GM19397 (cell line): ENCODE results near the gene WDR86.

ENCODE experiments used
- ATAC-seq: cut with Tn5 transposase; IDR thresholded peaks from one replicate; pipeline ENCODE4 v1.9.1; 2021; ENCODE audit warnings: mild to moderate bottlenecking, moderate library complexity; ENCODE audit not compliant: unreplicated experiment

The WDR86 gene

GRCh38 chr7:151409667-151410404, at the start of gene WDR86:
TSS of gene WDR86 (minus strand) at chr7:151410038. CDS start at chr7:151409589, 449 bp downstream.
- ATAC-seq: no peak

- no peak for ATAC-seq
These were observed 47.7 kb upstream of the WDR86 start for GRCh38 chr7:151457534-151457933.

- no peak for ATAC-seq
These were observed 46.9 kb upstream of the WDR86 start for GRCh38 chr7:151456782-151457181.

- no peak for ATAC-seq
These were observed 46.4 kb upstream of the WDR86 start for GRCh38 chr7:151456276-151456675.

GRCh38 chr7:151455690-151456089, 45.9 kb upstream of the WDR86 start:
- no peak for ATAC-seq

- no peak for ATAC-seq
These were observed 45.2 kb upstream of the WDR86 start for GRCh38 chr7:151454932-151455530.

GRCh38 chr7:151454305-151454704, 44.5 kb upstream of the WDR86 start:
- ATAC-seq: no peak

GRCh38 chr7:151453326-151453791, 43.5 kb upstream of the WDR86 start:
- no peak for ATAC-seq

- no peak for ATAC-seq
These were observed 43.0 kb upstream of the WDR86 start for GRCh38 chr7:151452680-151453325.

- no peak for ATAC-seq
These were observed 42.1 kb upstream of the WDR86 start for GRCh38 chr7:151451626-151452571.

GRCh38 chr7:151451156-151451555, 41.3 kb upstream of the WDR86 start:
- ATAC-seq: no peak

GRCh38 chr7:151449990-151450389, 40.2 kb upstream of the WDR86 start:
- no peak for ATAC-seq

GRCh38 chr7:151448261-151449252, 38.7 kb upstream of the WDR86 start:
- peak; percentile 60 for ATAC-seq

- no peak for ATAC-seq
These were observed 38.0 kb upstream of the WDR86 start for GRCh38 chr7:151447901-151448260.

GRCh38 chr7:151447312-151447711, 37.5 kb upstream of the WDR86 start:
- no peak for ATAC-seq

- ATAC-seq: no peak
These were observed 36.6 kb upstream of the WDR86 start for GRCh38 chr7:151446412-151446811.

- no peak for ATAC-seq
These were observed 34.8 kb upstream of the WDR86 start for GRCh38 chr7:151444632-151445031.

GRCh38 chr7:151442776-151443496, 33.1 kb upstream of the WDR86 start:
- ATAC-seq: no peak

GRCh38 chr7:151440799-151441445, 31.1 kb upstream of the WDR86 start:
- ATAC-seq: no peak
